TTC549 (cell line): Measurements from ENCODE around the gene SLC5A11.
"Not testable (repeated sequence)": the region's sequence is repeated elsewhere in the genome, so short reads cannot be mapped to it uniquely, and the experiment has no call there.

Experiments used
- FAIRE-seq: peaks from 2 replicates; lab custom pipeline; 2012; peaks lifted over from hg19 to GRCh38; lab: Jason Lieb, UNC

Gene SLC5A11, protein sequence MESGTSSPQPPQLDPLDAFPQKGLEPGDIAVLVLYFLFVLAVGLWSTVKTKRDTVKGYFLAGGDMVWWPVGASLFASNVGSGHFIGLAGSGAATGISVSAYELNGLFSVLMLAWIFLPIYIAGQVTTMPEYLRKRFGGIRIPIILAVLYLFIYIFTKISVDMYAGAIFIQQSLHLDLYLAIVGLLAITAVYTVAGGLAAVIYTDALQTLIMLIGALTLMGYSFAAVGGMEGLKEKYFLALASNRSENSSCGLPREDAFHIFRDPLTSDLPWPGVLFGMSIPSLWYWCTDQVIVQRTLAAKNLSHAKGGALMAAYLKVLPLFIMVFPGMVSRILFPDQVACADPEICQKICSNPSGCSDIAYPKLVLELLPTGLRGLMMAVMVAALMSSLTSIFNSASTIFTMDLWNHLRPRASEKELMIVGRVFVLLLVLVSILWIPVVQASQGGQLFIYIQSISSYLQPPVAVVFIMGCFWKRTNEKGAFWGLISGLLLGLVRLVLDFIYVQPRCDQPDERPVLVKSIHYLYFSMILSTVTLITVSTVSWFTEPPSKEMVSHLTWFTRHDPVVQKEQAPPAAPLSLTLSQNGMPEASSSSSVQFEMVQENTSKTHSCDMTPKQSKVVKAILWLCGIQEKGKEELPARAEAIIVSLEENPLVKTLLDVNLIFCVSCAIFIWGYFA

GRCh38 chr16:24845726-24846547 is at the start of gene SLC5A11:
Gene SLC5A11 (plus strand): TSS chr16:24845963. CDS start chr16:24858644, 12,681 bp downstream.
- FAIRE-seq: no peak

GRCh38 chr16:24800586-24800985 is 45.2 kb upstream of the SLC5A11 start:
- no peak for FAIRE-seq

DNA sequence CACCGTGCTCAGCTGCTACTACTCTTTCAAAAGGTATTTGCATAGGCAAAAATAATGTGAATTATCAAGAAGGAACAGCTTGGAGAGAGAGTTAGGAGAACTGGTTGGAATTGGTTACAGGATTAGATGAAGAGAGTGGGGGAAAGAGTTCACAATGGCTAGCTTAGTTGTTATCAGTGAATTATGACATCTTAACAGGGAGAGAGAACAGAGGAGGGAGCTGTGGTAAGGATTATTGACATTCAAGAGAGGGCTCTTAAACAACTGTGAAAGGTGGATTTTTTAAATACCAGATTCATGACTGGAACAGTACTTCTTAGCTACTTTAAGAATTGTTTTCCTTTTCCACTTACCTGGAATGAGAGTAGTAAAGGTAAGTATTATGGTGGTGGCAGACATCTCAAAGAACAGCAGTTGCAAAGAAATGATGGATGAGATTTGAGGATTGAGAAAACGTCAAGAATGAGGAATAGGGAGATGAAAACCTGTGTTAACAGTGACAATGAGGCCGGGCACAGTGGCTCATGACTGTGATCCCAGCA is 43.9 kb upstream of the SLC5A11 start:
- FAIRE-seq: no peak

DNA sequence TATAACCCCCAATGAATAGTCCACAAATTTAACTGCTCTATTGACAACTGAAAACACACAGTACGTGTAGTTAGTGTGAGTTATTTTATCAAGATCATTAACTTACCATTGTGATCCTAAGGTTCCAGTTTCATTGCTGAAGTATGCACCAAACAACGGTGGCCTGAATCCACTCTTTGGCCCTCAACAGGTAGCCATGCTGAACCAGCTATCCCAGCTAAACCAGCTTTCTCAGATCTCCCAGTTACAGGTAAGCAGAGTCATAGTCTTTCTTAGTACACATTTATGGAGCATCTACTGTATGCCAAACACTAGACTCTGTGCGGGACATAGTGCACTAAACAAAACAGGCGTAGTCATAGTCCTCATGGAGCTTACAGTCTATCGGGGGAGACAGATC is 40.3 kb upstream of the SLC5A11 start:
- FAIRE-seq: no peak

DNA sequence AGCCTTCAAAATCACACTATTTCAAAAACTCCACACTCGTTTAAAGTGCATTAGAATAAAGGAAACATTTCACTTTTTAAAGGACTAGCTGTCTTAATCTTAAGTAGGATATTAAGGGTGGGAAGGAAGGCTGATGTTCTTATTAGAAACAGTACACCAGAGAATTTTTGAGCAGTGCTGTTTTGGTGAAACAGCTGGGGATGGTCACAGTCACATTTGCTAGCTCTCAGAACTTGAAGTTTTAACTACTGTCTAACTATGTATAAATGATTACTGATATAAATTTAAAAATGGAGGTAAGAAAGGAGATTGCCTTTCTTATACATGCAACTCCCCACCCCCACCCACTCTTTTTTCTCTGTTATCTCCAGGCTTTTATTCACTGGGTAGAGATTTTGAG is 38.5 kb upstream of the SLC5A11 start:
- no peak for FAIRE-seq

- FAIRE-seq: no peak
Observed at GRCh38 chr16:24810951-24811843, 34.6 kb upstream of the SLC5A11 start.

DNA sequence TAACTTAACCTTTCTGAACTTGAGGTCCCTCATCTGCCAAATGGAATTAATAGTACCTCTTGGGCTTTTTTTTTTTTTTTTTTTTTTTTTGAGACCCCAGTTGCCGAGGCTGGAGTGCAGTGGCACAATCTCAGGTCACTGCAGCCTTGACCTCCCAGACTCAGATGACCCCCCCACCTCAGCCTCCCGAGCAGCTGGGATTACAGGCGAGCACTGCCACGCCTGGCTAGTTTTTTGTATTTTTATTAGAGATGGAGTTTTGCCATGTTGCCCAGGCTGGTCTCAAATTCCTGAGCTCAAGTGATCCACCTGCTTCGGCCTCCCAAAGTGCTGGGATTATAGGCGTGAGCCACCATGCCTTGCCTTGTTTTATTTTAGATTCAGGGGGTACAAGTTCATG is 33.0 kb upstream of the SLC5A11 start:
- not testable (repeated sequence) for FAIRE-seq

DNA sequence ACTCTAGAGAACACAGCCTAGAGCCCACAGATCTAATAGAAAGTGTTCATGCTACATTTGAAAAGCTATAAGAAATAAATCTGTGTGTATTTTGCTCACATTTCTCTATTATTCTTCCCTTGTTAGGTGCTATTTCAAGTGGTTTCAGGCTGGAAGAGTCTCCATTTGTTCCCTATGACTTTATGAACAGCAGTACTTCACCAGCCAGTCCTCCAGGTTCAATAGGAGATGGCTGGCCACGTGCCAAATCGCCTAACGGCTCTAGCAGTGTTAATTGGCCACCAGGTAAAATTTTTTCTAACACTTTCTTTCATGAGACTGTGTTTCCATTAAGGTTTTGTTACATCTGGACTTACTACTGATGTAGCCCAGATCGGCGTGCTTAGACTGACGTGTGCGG is 30.7 kb upstream of the SLC5A11 start:
- no peak for FAIRE-seq

DNA sequence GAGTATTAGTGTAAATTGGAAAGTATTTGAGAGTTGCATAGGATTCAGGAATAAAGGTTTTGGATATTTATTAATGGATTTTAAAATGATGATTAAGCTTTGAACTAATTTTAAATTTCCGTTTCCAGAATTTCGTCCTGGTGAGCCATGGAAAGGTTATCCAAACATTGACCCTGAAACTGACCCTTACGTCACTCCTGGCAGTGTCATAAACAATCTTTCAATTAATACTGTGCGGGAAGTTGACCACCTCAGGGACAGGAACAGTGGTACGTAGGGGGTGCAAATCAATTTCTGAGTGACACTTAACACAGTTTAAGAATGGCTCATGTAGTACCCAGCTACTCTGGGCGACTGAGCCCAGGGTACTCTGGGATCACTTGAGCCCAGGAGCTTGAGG is 29.1 kb upstream of the SLC5A11 start:
- FAIRE-seq: no peak

- no peak for FAIRE-seq
Observed at GRCh38 chr16:24819462-24820040, 26.2 kb upstream of the SLC5A11 start.

- FAIRE-seq: no peak
Observed at GRCh38 chr16:24820522-24820921, 25.2 kb upstream of the SLC5A11 start.

- no peak for FAIRE-seq
Observed at GRCh38 chr16:24821129-24821528, 24.6 kb upstream of the SLC5A11 start.

DNA sequence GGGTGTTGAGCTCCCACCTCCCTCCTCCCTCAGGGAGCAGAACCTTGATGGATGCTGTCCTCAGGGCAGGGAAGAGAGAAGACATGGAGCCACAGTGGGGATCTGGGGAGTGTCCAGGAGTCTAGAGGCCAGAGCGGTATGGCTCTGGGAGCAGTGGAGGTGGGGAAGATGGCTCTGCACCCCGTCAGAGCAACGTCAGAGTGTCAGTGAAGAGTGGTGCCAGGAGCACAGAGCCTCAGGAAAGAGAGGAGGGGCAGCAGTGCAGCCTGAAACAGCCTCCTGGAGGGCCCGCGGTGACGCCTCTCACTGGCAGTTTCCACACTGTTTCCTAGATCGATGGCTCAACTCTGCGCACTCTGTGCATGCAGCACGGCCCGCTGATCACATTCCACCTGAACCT is 23.2 kb upstream of the SLC5A11 start:
- no peak for FAIRE-seq

- FAIRE-seq: no peak
Observed at GRCh38 chr16:24822974-24823373, 22.8 kb upstream of the SLC5A11 start.

- FAIRE-seq: no peak
Observed at GRCh38 chr16:24825696-24826095, 20.1 kb upstream of the SLC5A11 start.

DNA sequence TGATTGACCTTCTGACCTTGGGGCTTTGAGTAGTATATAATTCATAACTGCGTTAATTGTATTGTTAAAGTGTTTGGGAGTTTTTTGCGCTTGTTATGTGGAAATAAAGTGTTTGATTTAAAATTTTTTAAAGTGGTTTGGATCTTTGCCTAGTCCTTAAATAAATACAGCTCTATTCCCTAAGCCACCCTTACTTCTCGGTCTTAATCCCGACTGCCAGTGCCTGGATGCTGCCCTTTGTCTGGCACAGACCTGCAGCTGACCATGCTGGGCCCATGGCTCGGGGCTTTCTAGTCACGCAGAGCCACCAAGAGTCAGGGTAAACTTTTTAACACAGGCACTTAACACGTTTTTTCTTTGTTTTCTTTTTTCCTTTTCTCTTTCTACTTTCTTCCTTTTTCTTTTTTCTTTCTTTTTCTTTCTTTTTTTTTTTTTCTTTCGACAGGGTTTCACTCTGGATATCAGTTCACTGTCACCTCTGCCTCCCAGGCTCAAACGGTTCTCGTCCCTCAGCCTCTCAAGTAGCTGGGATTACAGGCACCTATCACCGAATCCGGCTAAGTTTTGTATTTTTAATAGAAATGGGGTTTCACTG is 19.6 kb upstream of the SLC5A11 start:
- no peak for FAIRE-seq

DNA sequence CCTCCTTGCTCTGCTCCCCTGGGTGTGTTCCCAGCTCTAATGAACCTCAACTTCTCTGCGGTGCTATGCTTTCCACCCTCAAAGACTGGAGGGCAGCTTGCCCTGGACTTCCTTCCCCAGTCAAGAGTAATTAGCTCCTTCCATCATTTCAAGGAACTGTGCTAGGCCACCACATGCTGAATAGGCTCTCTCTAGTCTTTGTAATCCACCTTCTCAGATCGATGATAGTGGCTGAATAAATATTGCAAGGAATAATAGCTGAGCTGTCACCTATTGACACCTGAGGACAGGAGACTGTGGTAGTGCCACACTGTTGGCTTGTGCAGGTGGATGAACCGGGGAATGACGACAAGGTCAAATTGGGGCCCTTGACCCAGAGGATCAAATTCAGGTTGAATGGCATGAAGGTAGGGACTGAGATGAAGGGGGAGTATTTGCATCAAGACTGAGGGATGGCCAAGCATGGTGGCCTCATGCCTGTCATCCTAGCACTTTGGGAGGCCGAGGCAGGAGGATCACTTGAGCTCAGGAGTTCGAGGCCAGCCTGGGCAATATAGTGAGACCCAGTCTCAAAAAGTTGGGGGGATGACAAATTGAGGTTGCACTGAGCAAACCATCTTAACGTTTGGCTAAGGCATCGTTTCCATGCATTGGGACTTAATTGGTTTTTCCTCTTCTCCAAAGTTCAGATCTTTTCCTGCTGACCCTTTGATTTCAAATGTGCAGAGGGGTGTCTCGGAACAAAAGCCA is 18.8 kb upstream of the SLC5A11 start:
- no peak for FAIRE-seq

- no peak for FAIRE-seq
Observed at GRCh38 chr16:24829153-24829552, 16.6 kb upstream of the SLC5A11 start.

DNA sequence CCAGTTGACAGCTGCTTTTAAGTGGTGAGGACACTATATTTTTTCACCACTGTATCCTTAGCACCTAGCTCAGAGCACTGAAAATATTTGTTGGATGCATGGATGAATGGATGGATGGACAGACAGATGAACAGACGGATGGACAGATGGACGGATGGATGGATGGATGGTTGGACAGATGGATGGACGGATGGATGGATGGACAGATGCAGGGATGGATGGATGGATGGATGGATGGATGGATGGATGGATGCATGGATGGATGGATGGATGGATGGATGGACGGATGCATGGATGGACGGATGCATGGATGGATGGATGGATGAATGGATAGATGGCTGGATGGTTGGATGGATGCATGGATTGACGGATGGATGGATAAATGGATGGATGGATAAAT is 12.4 kb upstream of the SLC5A11 start:
- FAIRE-seq: no peak
